ENCODE data around the gene ATP8A2. TPM values are rescaled to one million over a fixed set of nuclear protein-coding genes. Genes with fewer than 3 reads are reported as not detected.

The ATP8A2 gene
- total and polyA plus RNA-seq, 2 of the 4 experiments (the other 2 are of a cell fraction) = 0.02 to 0.18 TPM

- H3K9me3 ChIP-seq (ENCODE audit: control insufficient read depth, insufficient read depth, low read length) = no peaks in the 10 kb centered on the region; the same call in 1 of the 2 replicates
- no peak overlapping the region for H4K91ac ChIP-seq (ENCODE audit: insufficient read depth, low read depth, low read length)
- H2BK5ac ChIP-seq (ENCODE audit: low read depth, low read length, poor library complexity, severe bottlenecking) = no peak overlapping the region
- no peak overlapping the region for H3K9ac ChIP-seq (ENCODE audit: low read depth, low read length)
- ATAC-seq (ENCODE audit: low read depth) (no peak), DNase-seq (no peak)
- H4K5ac ChIP-seq (ENCODE audit: low read depth, low read length) = no peak overlapping the region
- no peak overlapping the region for H2AK9ac ChIP-seq (replicated peaks; ENCODE audit: low read depth, low read length, poor library complexity)
- no peaks in the 10 kb centered on the region for H4K20me1 ChIP-seq (ENCODE audit: insufficient read depth, low read length)
- H3K4ac ChIP-seq (ENCODE audit: low read depth, low read length) = no peak overlapping the region
- H3K4me2 ChIP-seq (ENCODE audit: low read depth, low read length) = no peak overlapping the region
- no peaks in the 10 kb centered on the region for H3K36me3 ChIP-seq (ENCODE audit: control insufficient read depth, insufficient read depth, low read length)
- no peak overlapping the region for H2BK120ac ChIP-seq (ENCODE audit: low read depth, low read length)
- in situ Hi-C loops (cut with MboI; ENCODE audit: low sequenced_read_pairs) (no loop called here), dilution Hi-C loops (cut with HindIII; ENCODE audit: low sequenced_read_pairs, unreplicated experiment) (no loop called here), intact Hi-C loops (cut with micrococcal nuclease) (no loop called here)
- H2BK15ac ChIP-seq (ENCODE audit: low read depth, low read length) = no peak overlapping the region
- no peak overlapping the region for H2AFZ ChIP-seq (replicated peaks; ENCODE audit: low read length, poor library complexity)
- WGBS, 2 experiments (ENCODE audit: extremely low coverage in 2 of 2, insufficient read length in 1 of 2) = 1% methylated on average over 65 of the region's 82 CpGs; no CpG with 5 or more reads in 1 of the 2 experiments
- no peak overlapping the region for H3K23ac ChIP-seq (ENCODE audit: low read depth, low read length)
- H3K27ac ChIP-seq (ENCODE audit: insufficient read depth, low read length) = no peak overlapping the region
- no peaks in the 10 kb centered on the region for H3K4me1 ChIP-seq (ENCODE audit: control insufficient read depth, insufficient read depth, low read length)
- H3K27me3 ChIP-seq (ENCODE audit: control insufficient read depth, insufficient read depth, low read length) = peaks cover 43% of the 10 kb centered on the region
- no peak overlapping the region for H3K56ac ChIP-seq (ENCODE audit: extremely low read depth, insufficient read depth, low read length)
- TF ChIP-seq BHLHE40 (IDR thresholded peaks at IDR 0.05; ENCODE audit: low read depth, low read length) (no peak), POLR2A (IDR thresholded peaks at IDR 0.05; ENCODE audit: low read depth, low read length) (no peak), MAZ (IDR thresholded peaks at IDR 0.05; ENCODE audit: borderline replicate concordance, low read depth, low read length) (no peak), FOS (IDR thresholded peaks at IDR 0.05; ENCODE audit: low read depth, low read length) (no peak), ELK1 (IDR thresholded peaks at IDR 0.05; ENCODE audit: borderline replicate concordance, low read depth, low read length) (no peak), SMC3 (IDR thresholded peaks at IDR 0.05; ENCODE audit: low read depth, low read length) (no peak), RAD21 (IDR thresholded peaks at IDR 0.05; ENCODE audit: low read length) (no peak), RCOR1 (IDR thresholded peaks at IDR 0.05; ENCODE audit: insufficient replicate concordance, low read length) (no peak), MXI1 (IDR thresholded peaks at IDR 0.05; ENCODE audit: borderline replicate concordance, low read depth, low read length) (no peak), MAFK (IDR thresholded peaks at IDR 0.05; ENCODE audit: low read depth, low read length) (no peak), NFE2L2 (IDR thresholded peaks at IDR 0.05; ENCODE audit: low read depth, low read length) (no peak), RFX5 (IDR thresholded peaks at IDR 0.05; ENCODE audit: low read depth, low read length) (no peak), CTCF (conservative IDR thresholded peaks at IDR 0.05; ENCODE audit: low read depth, low read length) (no peak), CHD1 (IDR thresholded peaks at IDR 0.05; ENCODE audit: low read depth, low read length) (no peak), USF2 (IDR thresholded peaks at IDR 0.05; ENCODE audit: low read depth, low read length) (no peak), CEBPB (IDR thresholded peaks at IDR 0.05; ENCODE audit: low read depth, low read length) (no peak)
- no TSS peak for BruUV-seq (replicated peaks)
- no peak overlapping the region for H3K18ac ChIP-seq (ENCODE audit: low read depth, low read length)
- no peak overlapping the region for H4K8ac ChIP-seq (ENCODE audit: low read depth in 2 of 2, low read length in 2 of 2)
- POLR2A ChIA-PET (ENCODE audit: unreplicated experiment) = no interaction called here
- CTCF ChIA-PET = no interaction called here
- H3K4me3 ChIP-seq (ENCODE audit: insufficient read depth, low read depth, low read length) = no peak overlapping the region
- H2AK5ac ChIP-seq (ENCODE audit: low read depth, low read length) = no peak overlapping the region
- no peaks in the 10 kb centered on the region for H3K79me1 ChIP-seq (ENCODE audit: low read depth in 1 of 2, low read length in 2 of 2)
- no peak overlapping the region for H2BK20ac ChIP-seq (ENCODE audit: low read depth, low read length)
- no peak overlapping the region for H3K14ac ChIP-seq (replicated peaks; ENCODE audit: low read depth, low read length)
- H3K9me1 ChIP-seq (ENCODE audit: insufficient read depth, low read length) = no peaks in the 10 kb centered on the region
Observed at GRCh38 chr13:26050568-26051230, 678.9 kb downstream of the ATP8A2 start.
